Retinal pigment epithelial cell (primary cell): ENCODE results near the gene ITGA8.

Experiments used
- DNase-seq: peaks from one replicate; pipeline ENCODE4 v3.0.0-alpha.2; 2010; ENCODE audit warnings: low read depth
- H3K4me3 ChIP-seq: 2 replicates; pipeline ENCODE4 v1.5.1; 2011; ENCODE audit warnings: mild to moderate bottlenecking, low read length, control low read depth, moderate library complexity
- CTCF ChIP-seq: conservative IDR thresholded peaks from 2 replicates; pipeline ENCODE4 v1.5.1; 2011; ENCODE audit warnings: low read depth, low read length, control low read depth, inconsistent platforms

Gene ITGA8

GRCh38 chr10:15546606-15547005 lies 173.1 kb downstream of the ITGA8 start:
- TF ChIP-seq CTCF, result no peak
- no peak for DNase-seq
- no peak overlapping the region for H3K4me3 ChIP-seq

- no peak for DNase-seq
- no peak overlapping the region for H3K4me3 ChIP-seq
- TF ChIP-seq CTCF, result no peak
Observed at GRCh38 chr10:15545884-15546283, 173.8 kb downstream of the ITGA8 start.

GRCh38 chr10:15545266-15545665 lies 174.5 kb downstream of the ITGA8 start:
- TF ChIP-seq CTCF, result no peak
- no peak overlapping the region for H3K4me3 ChIP-seq
- no peak for DNase-seq

GRCh38 chr10:15543994-15544393 lies 175.7 kb downstream of the ITGA8 start:
- DNase-seq, result no peak
- TF ChIP-seq CTCF, result no peak
- no peak overlapping the region for H3K4me3 ChIP-seq

GRCh38 chr10:15542817-15543216 lies 176.9 kb downstream of the ITGA8 start:
- no peak overlapping the region for H3K4me3 ChIP-seq
- no peak for DNase-seq
- TF ChIP-seq CTCF, result no peak

- H3K4me3 ChIP-seq, result no peak overlapping the region
- no peak for DNase-seq
- TF ChIP-seq CTCF, result no peak
Observed at GRCh38 chr10:15541376-15541775, 178.3 kb downstream of the ITGA8 start.

GRCh38 chr10:15540727-15541126 lies 179.0 kb downstream of the ITGA8 start:
- no peak for DNase-seq
- no peak for TF ChIP-seq CTCF
- H3K4me3 ChIP-seq, result no peak overlapping the region
